Astrocyte (in vitro differentiated cells and primary cell): ENCODE data around the gene DDT. TPM values are rescaled to one million over a fixed set of nuclear protein-coding genes. Genes with fewer than 3 reads are reported as not detected.
"Not testable (repeated sequence)": the region's sequence is repeated elsewhere in the genome, so short reads cannot be mapped to it uniquely, and the experiment has no call there.

Experiments used
- DNase-seq: peaks from one replicate; pipeline ENCODE4 v3.0.0-alpha.2; 2010; ENCODE audit warnings: low read depth
- FAIRE-seq: peaks from 2 replicates; lab custom pipeline; 2011; peaks lifted over from hg19 to GRCh38; lab: Jason Lieb, UNC
- H2AFZ ChIP-seq: 2 replicates; pipeline ENCODE4 v1.6.0; 2012; ENCODE audit warnings: low read depth, low read length, inconsistent platforms
- H3K27ac ChIP-seq: 2 replicates; pipeline ENCODE4 v1.5.1; 2011; ENCODE audit warnings: low read depth, low read length, inconsistent platforms
- H3K27me3 ChIP-seq: 2 replicates; pipeline ENCODE4 v1.6.0; 2011; ENCODE audit warnings: low read length, inconsistent platforms; ENCODE audit not compliant: insufficient read depth
- H3K36me3 ChIP-seq: 2 replicates; pipeline ENCODE4 v1.5.1; 2011; ENCODE audit warnings: low read length, inconsistent platforms; ENCODE audit not compliant: insufficient read depth
- H3K4me1 ChIP-seq: 2 replicates; pipeline ENCODE4 v1.5.1; 2011; ENCODE audit warnings: low read length, inconsistent platforms; ENCODE audit not compliant: insufficient read depth
- H3K4me2 ChIP-seq: 2 replicates; pipeline ENCODE4 v1.6.0; 2012; ENCODE audit warnings: low read length, inconsistent platforms
- H3K4me3 ChIP-seq: 2 replicates; pipeline ENCODE4 v1.5.1; 2011; ENCODE audit warnings: low read depth, mild to moderate bottlenecking, low read length, inconsistent platforms; ENCODE audit not compliant: insufficient read depth
- H3K79me2 ChIP-seq: 2 replicates; pipeline ENCODE4 v1.6.0; 2012; ENCODE audit warnings: mild to moderate bottlenecking, low read length, inconsistent platforms; ENCODE audit not compliant: insufficient read depth
- H3K9ac ChIP-seq: 2 replicates; pipeline ENCODE4 v1.6.0; 2012; ENCODE audit warnings: mild to moderate bottlenecking, low read length, inconsistent platforms
- H3K9me3 ChIP-seq: 2 replicates; pipeline ENCODE4 v1.5.1; 2012; ENCODE audit warnings: low read depth, mild to moderate bottlenecking, low read length, inconsistent platforms; ENCODE audit not compliant: insufficient read depth
- H4K20me1 ChIP-seq: 2 replicates; pipeline ENCODE4 v1.6.0; 2012; ENCODE audit warnings: low read length, inconsistent platforms; ENCODE audit not compliant: insufficient read depth
- H3K27ac Mint-ChIP-seq: one replicate; pipeline ENCODE4 v1.8.0; 2021; ENCODE audit warnings: mild to moderate bottlenecking, mixed read lengths; ENCODE audit not compliant: unreplicated experiment
- H3K27me3 Mint-ChIP-seq: one replicate; pipeline ENCODE4 v1.8.0; 2021; ENCODE audit warnings: low read depth, mixed read lengths; ENCODE audit not compliant: unreplicated experiment
- H3K36me3 Mint-ChIP-seq: one replicate; pipeline ENCODE4 v1.8.0; 2021; ENCODE audit warnings: low read depth, mixed read lengths; ENCODE audit not compliant: unreplicated experiment
- H3K4me1 Mint-ChIP-seq: one replicate; pipeline ENCODE4 v1.8.0; 2021; ENCODE audit warnings: low read depth, mixed read lengths; ENCODE audit not compliant: unreplicated experiment
- H3K4me3 Mint-ChIP-seq: one replicate; pipeline ENCODE4 v1.8.0; 2021; ENCODE audit warnings: mild to moderate bottlenecking, moderate library complexity, mixed read lengths; ENCODE audit not compliant: unreplicated experiment
- H3K9me3 Mint-ChIP-seq: one replicate; pipeline ENCODE4 v1.8.0; 2021; ENCODE audit warnings: mild to moderate bottlenecking, mixed read lengths; ENCODE audit not compliant: unreplicated experiment
- EZH2 ChIP-seq: IDR thresholded peaks from 2 replicates; pipeline ENCODE4 v1.6.1; 2012; ENCODE audit warnings: mild to moderate bottlenecking, low read length, inconsistent platforms; ENCODE audit not compliant: insufficient read depth
- total RNA-seq: library from RNA; stranded (reverse); gene quantifications from 2 replicates; pipeline ENCODE4 v1.2.1, GENCODE V29; 2021
- TF ChIP-seq, protein P1 (sequence below): IDR thresholded peaks from 2 replicates; pipeline ENCODE4 v1.5.1; 2011; ENCODE audit warnings: low read depth, mild to moderate bottlenecking, inconsistent platforms, low read length, moderate library complexity; ENCODE audit not compliant: insufficient read depth

The DDT gene
- total RNA-seq, 1 donor from 2014 or later: 78.9 TPM

DNA sequence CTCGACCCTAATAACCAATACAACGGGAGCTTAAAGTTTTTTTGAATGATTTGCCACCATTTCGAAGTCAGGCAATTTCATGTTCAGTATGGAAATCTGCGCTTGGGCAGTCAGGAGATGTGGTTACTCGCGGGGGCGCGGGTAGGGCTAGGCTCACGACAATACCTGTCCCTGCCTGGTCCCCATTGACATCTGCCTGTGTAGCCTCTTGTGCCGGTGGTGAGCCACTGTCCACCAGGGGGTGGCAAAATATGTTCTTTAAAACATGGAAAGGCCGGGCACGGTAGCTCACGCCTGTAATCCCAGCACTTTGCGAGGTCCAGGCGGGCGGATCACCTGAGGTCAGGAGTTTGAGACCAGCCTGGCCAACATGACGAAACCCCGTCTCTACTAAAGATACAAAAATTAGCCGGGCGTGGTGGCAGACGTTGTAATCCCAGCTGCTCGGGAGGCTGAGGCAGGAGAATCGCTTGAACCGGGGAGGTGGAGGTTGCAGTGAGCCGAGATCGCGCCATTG is 653 bp upstream of the DDT start:
- not testable (repeated sequence) for FAIRE-seq, H3K4me1 ChIP-seq

DNA sequence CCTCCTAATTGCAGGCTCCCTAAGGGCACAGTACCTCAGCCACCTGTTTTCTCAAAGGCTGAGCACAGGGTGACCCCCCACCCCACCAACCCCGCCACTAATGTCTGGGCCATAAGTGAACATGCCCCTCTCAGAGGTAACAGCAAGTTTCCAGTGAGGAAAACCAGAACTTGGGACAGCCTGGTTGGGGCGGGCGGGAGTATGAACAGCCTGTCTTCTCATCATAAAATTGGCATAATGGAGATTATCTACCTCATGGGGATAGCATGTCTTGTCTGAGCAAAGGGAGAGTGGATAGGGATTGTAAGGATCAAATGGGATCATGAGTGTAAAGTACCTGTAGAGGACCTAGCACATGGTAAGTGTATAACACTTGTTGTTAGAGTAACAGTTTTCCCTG is 2.3 kb downstream of the DDT start:
- peaks cover 19% of the 10 kb centered on the region for H3K79me2 ChIP-seq
- H3K36me3 Mint-ChIP-seq, H2AFZ ChIP-seq: not testable (repeated sequence)

More for the DNA sequence above, 653 bp upstream of the DDT start:
- not testable (repeated sequence) for H3K36me3 ChIP-seq, H3K4me3 ChIP-seq, H3K27ac ChIP-seq, H3K9me3 ChIP-seq, H3K4me2 ChIP-seq, H3K27me3 ChIP-seq, H3K27me3 Mint-ChIP-seq, H3K9me3 Mint-ChIP-seq, H3K4me3 Mint-ChIP-seq, DNase-seq, H3K4me1 Mint-ChIP-seq, H3K9ac ChIP-seq, H3K27ac Mint-ChIP-seq, H2AFZ ChIP-seq, H3K36me3 Mint-ChIP-seq
- Histone ChIP-seq H3K79me2 (peaks cover 19% of the 10 kb centered on the region), H4K20me1 (peaks cover 18% of the 10 kb centered on the region)

DNA sequence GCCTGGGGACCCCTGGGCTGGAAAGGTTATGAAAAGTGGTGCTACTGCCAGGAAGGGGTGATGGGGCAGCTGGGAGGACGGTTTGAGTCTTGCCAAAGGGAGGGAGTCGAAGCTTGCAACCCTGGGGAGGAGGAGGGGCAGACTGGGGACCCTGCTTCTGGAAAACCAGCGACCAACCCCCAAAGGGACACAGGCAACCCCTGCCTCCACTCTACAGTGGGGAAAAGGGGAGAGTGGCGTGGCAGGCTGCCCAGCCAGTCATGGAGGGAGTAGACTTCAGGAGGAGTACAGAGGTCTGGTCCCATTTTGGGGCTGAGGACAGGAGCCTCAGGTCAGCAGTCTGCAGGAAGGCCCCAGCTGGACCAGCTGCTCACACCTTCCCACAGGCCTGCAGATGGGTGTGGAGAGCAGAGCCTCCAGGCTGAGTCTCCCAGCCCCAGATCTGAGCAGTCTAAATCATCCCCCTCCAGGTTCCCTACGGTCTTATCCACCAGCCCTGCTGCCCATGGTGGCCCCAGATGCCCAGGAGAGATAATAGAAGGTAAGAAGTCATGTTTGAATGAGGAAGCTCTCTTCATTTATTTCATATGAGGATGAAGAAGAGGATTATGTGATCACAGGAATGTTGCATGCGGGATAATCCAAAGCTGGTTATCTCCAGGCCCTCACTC is 3.3 kb downstream of the DDT start:
- Mint-ChIP-seq H3K9me3 (no peaks in the 10 kb centered on the region), H3K27ac (no peak overlapping the region), H3K4me3 (no peak overlapping the region), H3K4me1 (no peaks in the 10 kb centered on the region), H3K36me3 (peaks cover 5% of the 10 kb centered on the region), H3K27me3 (no peaks in the 10 kb centered on the region)
- peaks cover 19% of the 10 kb centered on the region for H3K79me2 ChIP-seq
- H4K20me1 ChIP-seq: peaks cover 19% of the 10 kb centered on the region
- H3K9ac ChIP-seq: no peak overlapping the region
- no peak overlapping the region for H3K4me3 ChIP-seq
- FAIRE-seq (no peak), DNase-seq (no peak)
- H3K27ac ChIP-seq: no peak overlapping the region
- no peaks in the 10 kb centered on the region for H3K9me3 ChIP-seq
- peaks cover 13% of the 10 kb centered on the region for H3K36me3 ChIP-seq
- H3K4me2 ChIP-seq: no peak overlapping the region
- H2AFZ ChIP-seq: no peak overlapping the region
- H3K4me1 ChIP-seq: no peaks in the 10 kb centered on the region
- no peaks in the 10 kb centered on the region for H3K27me3 ChIP-seq
- TF ChIP-seq, protein P1, sequence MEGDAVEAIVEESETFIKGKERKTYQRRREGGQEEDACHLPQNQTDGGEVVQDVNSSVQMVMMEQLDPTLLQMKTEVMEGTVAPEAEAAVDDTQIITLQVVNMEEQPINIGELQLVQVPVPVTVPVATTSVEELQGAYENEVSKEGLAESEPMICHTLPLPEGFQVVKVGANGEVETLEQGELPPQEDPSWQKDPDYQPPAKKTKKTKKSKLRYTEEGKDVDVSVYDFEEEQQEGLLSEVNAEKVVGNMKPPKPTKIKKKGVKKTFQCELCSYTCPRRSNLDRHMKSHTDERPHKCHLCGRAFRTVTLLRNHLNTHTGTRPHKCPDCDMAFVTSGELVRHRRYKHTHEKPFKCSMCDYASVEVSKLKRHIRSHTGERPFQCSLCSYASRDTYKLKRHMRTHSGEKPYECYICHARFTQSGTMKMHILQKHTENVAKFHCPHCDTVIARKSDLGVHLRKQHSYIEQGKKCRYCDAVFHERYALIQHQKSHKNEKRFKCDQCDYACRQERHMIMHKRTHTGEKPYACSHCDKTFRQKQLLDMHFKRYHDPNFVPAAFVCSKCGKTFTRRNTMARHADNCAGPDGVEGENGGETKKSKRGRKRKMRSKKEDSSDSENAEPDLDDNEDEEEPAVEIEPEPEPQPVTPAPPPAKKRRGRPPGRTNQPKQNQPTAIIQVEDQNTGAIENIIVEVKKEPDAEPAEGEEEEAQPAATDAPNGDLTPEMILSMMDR: no peak
- no peak for TF ChIP-seq EZH2

More for the DNA sequence above, 2.3 kb downstream of the DDT start:
- H3K4me3 ChIP-seq, H3K9me3 ChIP-seq, H3K9ac ChIP-seq, H3K27me3 Mint-ChIP-seq, DNase-seq, H3K4me2 ChIP-seq, H3K27ac ChIP-seq, H3K27me3 ChIP-seq, H3K4me1 ChIP-seq, H3K27ac Mint-ChIP-seq, H3K4me1 Mint-ChIP-seq, FAIRE-seq, H3K9me3 Mint-ChIP-seq: not testable (repeated sequence)
- peaks cover 13% of the 10 kb centered on the region for H3K36me3 ChIP-seq
- H3K4me3 Mint-ChIP-seq: peak overlapping the region; percentile 57
- peaks cover 19% of the 10 kb centered on the region for H4K20me1 ChIP-seq
